Left lung (tissue), 10 donors: Measurements from ENCODE around the gene MLPH. TPM values are rescaled to one million over a fixed set of nuclear protein-coding genes. Genes with fewer than 3 reads are reported as not detected.

Source experiments
- ATAC-seq: fragments of 200-7000 bp; cut with Tn5 transposase; one replicate; pipeline ENCODE4 v1.9.1; 2020; ENCODE audit warnings: moderate library complexity
- DNase-seq, 4 donors: peaks; one replicate each; pipeline ENCODE4 v3.0.0-alpha.2; 2013 to 2020
- H3K27ac ChIP-seq, 2 donors: fragments of 200-600 bp; sonication (generic) in 1 of 2; one replicate each; pipeline versions ENCODE4 v1.5.0 to v1.8.0; 2020 to 2021
- H3K27me3 ChIP-seq, 2 donors: fragments of 200-600 bp; sonication (generic) in 1 of 2; one replicate each; pipeline versions ENCODE4 v1.5.0 to v1.8.0; 2020 to 2021
- H3K36me3 ChIP-seq, 2 donors: fragments of 200-600 bp; sonication (generic) in 1 of 2; one replicate each; pipeline versions ENCODE4 v1.5.0 to v1.8.0; 2020 to 2021
- H3K4me1 ChIP-seq, 2 donors: fragments of 200-600 bp; one replicate each; pipeline ENCODE4 v1.8.0; 2021
- H3K4me3 ChIP-seq, 2 donors: fragments of 200-600 bp; sonication (generic) in 1 of 2; one replicate each; pipeline versions ENCODE4 v1.5.0 to v1.8.0; 2020 to 2021; ENCODE audit warnings: mild to moderate bottlenecking in 1 of 2
- H3K9me3 ChIP-seq, 2 donors: fragments of 200-600 bp; sonication (generic) in 1 of 2; one replicate each; pipeline versions ENCODE4 v1.5.0 to v1.8.0; 2020 to 2021
- intact Hi-C, 2 donors: fragments of 100-400 bp; cut with DNase I; formaldehyde crosslinking; loops; one replicate each; pipeline versions ENCODE4 v1.11.2 to v1.14.2; 2022
- polyA plus RNA-seq, 6 donors: library from polyadenylated mRNA; unstranded; fragments of 120-200 nt; gene quantifications; one replicate each; pipeline ENCODE4 v1.2.1, GENCODE V29; 2013; ENCODE audit not compliant: insufficient read length in 6 of 6
- total RNA-seq, 2 donors: library from RNA; stranded (reverse); fragmentation: NEBNext Ultra II Directional; extraction: Animal tissue kit (Norgen Biotek cat#: 25700); gene quantifications; one replicate each; pipeline ENCODE4 v1.2.1, GENCODE V29; 2021
- TF ChIP-seq, protein P1 (sequence below), 2 donors: fragments of 200-600 bp; sonication (generic) in 1 of 2; IDR thresholded peaks; one replicate each; pipeline versions ENCODE4 v1.5.0 to v1.8.0; 2021; ENCODE audit warnings: antibody characterized with exemption in 2 of 2
- donor health status: DM: no; HTN: yes; CAD: no.
- donor health status: DM: no; HTN: no; CAD: no.

Gene MLPH
- total and polyA plus RNA-seq, 8 donors: 1.9 to 296 (median 3.2) TPM

DNA sequence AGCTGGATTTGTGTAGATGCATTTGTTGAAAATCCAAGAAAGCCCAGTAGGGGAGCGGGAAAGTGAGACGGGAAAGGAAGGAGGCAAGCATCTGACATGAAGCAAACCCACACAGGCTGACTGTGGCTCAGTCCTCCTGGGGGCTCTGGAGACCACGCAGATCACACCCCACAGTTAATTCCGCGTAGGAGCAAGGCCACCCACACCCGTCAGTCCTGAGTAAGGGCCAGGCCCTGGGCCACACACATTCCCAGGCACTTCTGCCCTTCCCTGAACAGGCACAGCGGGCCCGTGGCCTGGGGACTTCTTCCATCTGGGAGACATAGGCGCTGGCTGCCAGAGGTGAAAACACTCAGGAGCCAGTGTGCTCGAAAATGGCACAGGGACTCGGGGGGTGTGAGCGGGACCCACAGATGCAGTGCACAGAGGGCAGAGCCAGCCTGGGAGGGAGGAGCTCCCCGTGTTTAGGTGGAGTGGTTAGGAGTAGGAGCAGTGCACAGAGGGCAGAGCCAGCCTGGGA is 59.9 kb downstream of the MLPH start:
- DNase-seq (no peak), ATAC-seq (peak; percentile 76)
- no peaks in the 10 kb centered on the region for H3K4me1 ChIP-seq
- no peaks in the 10 kb centered on the region for H3K27me3 ChIP-seq
- H3K36me3 ChIP-seq: peaks cover 0 to 37% of the 10 kb centered on the region in 2 donors
- peak overlapping the region in 1 of 2 donors; percentile 4 for H3K27ac ChIP-seq
- TF ChIP-seq, protein P1, sequence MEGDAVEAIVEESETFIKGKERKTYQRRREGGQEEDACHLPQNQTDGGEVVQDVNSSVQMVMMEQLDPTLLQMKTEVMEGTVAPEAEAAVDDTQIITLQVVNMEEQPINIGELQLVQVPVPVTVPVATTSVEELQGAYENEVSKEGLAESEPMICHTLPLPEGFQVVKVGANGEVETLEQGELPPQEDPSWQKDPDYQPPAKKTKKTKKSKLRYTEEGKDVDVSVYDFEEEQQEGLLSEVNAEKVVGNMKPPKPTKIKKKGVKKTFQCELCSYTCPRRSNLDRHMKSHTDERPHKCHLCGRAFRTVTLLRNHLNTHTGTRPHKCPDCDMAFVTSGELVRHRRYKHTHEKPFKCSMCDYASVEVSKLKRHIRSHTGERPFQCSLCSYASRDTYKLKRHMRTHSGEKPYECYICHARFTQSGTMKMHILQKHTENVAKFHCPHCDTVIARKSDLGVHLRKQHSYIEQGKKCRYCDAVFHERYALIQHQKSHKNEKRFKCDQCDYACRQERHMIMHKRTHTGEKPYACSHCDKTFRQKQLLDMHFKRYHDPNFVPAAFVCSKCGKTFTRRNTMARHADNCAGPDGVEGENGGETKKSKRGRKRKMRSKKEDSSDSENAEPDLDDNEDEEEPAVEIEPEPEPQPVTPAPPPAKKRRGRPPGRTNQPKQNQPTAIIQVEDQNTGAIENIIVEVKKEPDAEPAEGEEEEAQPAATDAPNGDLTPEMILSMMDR (IDR thresholded peaks at IDR 0.05): no peak
- no peaks in the 10 kb centered on the region for H3K9me3 ChIP-seq
- no peak overlapping the region for H3K4me3 ChIP-seq
- intact Hi-C loops: no loop called here

DNA sequence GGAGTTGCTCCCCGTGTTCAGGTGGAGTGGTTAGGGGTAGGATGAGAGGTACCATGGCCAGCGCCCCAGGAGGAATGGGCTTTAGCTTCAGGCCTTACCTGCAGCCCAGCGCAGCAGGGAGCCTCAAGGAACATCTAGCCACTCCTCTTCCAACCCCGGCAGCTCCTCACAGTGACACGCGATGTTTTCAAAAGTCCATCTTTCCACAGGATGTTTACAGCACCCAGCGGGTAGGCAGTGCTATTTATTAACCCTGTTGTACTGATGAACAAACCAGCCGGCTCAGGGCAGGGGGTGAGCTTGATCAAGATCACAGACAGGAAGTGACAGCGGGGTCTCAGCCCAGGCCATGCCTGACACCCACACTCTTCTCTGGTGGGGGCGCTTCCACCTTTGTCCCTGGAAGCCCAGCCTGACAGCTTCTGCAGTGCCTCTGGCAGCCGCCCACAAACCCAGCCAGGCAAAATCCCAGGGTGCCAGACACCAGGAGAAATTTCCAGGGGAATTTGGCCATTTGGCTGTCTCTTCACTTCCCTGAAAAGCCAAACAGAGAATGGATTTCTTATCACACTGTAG is 60.9 kb downstream of the MLPH start:
- H3K36me3 ChIP-seq: peaks cover 0 to 39% of the 10 kb centered on the region in 2 donors
- H3K4me1 ChIP-seq: no peaks in the 10 kb centered on the region
- TF ChIP-seq, protein P1 (IDR thresholded peaks at IDR 0.05): no peak
- DNase-seq: peak in 1 of 4 donors; percentile 16
- intact Hi-C loops: no loop called here
- H3K27ac ChIP-seq: peak overlapping the region in 1 of 2 donors; percentile 48
- H3K27me3 ChIP-seq: no peaks in the 10 kb centered on the region
- no peaks in the 10 kb centered on the region for H3K9me3 ChIP-seq
- H3K4me3 ChIP-seq: no peak overlapping the region
- ATAC-seq: no peak

DNA sequence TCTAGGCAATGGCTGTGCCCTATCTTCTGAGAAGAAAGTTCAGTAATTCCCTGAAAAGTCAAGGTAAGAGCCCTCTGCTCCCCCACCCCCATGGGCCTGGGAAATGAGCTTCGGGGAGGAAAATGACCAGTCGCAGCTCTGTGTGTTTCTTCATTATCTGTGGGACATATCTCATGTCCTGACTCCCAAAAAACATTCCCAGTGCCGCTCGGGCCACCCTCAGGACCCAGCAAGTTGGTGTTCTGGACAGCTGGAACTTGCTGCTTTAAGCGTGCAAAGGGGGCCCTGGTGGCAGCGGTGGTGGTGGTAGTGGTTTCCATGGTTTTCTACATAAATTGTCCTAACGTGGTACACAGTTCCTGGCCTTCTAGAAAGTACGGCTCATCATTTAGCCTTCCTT is 62.2 kb downstream of the MLPH start:
- DNase-seq (no peak), ATAC-seq (no peak)
- H3K27me3 ChIP-seq: no peaks in the 10 kb centered on the region
- no peak overlapping the region for H3K27ac ChIP-seq
- H3K9me3 ChIP-seq: no peaks in the 10 kb centered on the region
- peaks cover 0 to 51% of the 10 kb centered on the region in 2 donors for H3K36me3 ChIP-seq
- intact Hi-C loops: no loop called here
- no peak overlapping the region for H3K4me3 ChIP-seq
- H3K4me1 ChIP-seq: no peaks in the 10 kb centered on the region
- TF ChIP-seq, protein P1 (IDR thresholded peaks at IDR 0.05): no peak

DNA sequence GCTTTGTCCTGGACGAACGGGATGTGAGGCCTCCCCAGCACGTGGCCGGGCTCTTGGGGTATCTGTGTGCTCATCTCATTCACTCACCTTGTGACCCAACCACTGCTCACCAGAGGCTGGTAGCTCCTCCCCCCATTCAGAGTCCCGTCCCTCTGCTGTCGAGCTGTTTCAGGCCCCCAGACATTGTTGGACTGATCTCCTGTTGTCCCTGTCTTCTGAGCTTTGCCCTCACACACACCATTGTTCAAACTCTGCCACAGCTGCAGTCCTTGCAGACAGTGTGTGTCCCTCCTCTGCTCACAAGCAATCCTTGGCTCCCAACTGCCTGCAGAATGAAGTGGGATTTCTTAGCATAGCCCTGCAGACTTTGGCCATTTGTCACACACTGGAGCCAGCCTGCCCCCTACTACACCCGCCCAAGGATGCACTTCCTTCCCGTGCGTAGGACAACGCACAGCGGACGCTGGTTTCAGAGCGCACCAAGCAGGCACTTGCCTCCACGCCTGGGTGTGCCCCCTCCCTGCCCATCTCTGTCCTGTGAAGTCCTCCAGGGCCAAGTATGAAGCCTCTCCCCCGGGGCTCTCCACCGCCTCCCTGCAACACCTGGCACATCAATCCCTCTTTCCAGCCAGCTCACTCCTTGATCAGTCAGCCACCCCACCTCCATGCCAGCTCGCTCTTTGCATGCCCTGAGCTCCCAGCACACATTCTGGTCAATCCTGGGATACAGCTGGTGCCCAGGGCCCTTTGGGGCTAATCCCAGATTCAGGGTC is 62.8 kb downstream of the MLPH start:
- DNase-seq (peak in 1 of 4 donors; percentile 67), ATAC-seq (no peak)
- peaks cover 0 to 57% of the 10 kb centered on the region in 2 donors for H3K36me3 ChIP-seq
- intact Hi-C loops: no loop called here
- TF ChIP-seq, protein P1 (IDR thresholded peaks at IDR 0.05): no peak
- no peak overlapping the region for H3K27ac ChIP-seq
- no peaks in the 10 kb centered on the region for H3K4me1 ChIP-seq
- no peak overlapping the region for H3K4me3 ChIP-seq
- no peaks in the 10 kb centered on the region for H3K27me3 ChIP-seq
- H3K9me3 ChIP-seq: peaks cover 0 to 3% of the 10 kb centered on the region in 2 donors

DNA sequence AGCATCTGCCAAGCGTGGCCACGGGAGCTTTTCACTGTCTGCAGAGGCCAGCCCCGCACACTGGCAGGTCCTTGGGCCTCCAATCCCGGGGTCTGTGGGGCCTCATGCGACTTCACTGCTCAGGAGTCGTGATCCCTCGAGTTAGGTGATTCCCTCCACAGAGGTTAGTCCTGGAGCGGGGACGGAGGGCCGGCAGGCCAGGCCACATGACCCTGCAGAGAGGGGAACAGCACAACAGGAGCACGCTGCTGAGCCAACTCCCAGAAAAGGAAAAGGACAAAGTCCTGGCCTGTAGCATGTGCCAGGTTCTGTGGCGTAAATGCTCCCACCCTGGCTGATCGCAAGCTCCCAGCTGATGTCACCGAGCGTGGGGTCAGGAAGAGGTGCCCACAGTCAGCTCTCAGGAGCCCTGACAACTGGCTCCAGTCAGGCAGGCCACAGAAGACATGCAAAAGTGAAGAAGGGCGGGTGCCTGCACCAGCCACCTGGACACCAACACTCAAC is 64.1 kb downstream of the MLPH start:
- Histone ChIP-seq H3K9me3 (peaks cover 0 to 14% of the 10 kb centered on the region in 2 donors), H3K36me3 (peaks cover 0 to 69% of the 10 kb centered on the region in 2 donors), H3K4me3 (no peak overlapping the region), H3K27ac (no peak overlapping the region), H3K27me3 (no peaks in the 10 kb centered on the region), H3K4me1 (no peaks in the 10 kb centered on the region)
- TF ChIP-seq, protein P1 (IDR thresholded peaks at IDR 0.05): no peak
- intact Hi-C loops: no loop called here
- DNase-seq: no peak
- no peak for ATAC-seq
